CD4-positive, alpha-beta T cell (primary cell): ENCODE results near the gene GRIK5. TPM values are rescaled to one million over a fixed set of nuclear protein-coding genes. Genes with fewer than 3 reads are reported as not detected.
A peak's percentile ranks its signal among the peaks of the same experiment; 100 is the strongest.

ENCODE experiments used
- ATAC-seq: fragments of 200-7000 bp; cut with Tn5 transposase; one replicate; pipeline ENCODE4 v1.10.0; 2022; ENCODE audit warnings: mild to moderate bottlenecking; ENCODE audit not compliant: poor library complexity
- CTCF ChIA-PET: fragments of 350-600 bp; sonication (Branson Sonifier 250); formaldehyde crosslinking; loops from one replicate; lab custom pipeline; 2021; ENCODE audit warnings: antibody characterized with exemption, inconsistent platforms; lab: Charles Lee
- POLR2A ChIA-PET: fragments of 350-600 bp; sonication (Branson Sonifier 250); formaldehyde crosslinking; loops from one replicate; lab custom pipeline; 2021; ENCODE audit warnings: antibody characterized with exemption, inconsistent platforms; lab: Charles Lee
- DNase-seq, 14 experiments: peaks; one replicate each; pipeline ENCODE4 v3.0.0-alpha.2; 2013 to 2020; ENCODE audit warnings: mixed read lengths in 2 of 14
- H3K27ac ChIP-seq, 2 donors: one replicate each; pipeline versions ENCODE4 v1.5.1 to v1.7.0; 2013; ENCODE audit warnings: low read length in 2 of 2, low read depth in 1 of 2, mild to moderate bottlenecking in 1 of 2
- H3K27me3 ChIP-seq, 2 experiments: 1 replicate in 1 of 2; 2 replicates in 1 of 2; pipeline versions ENCODE4 v1.6.1 to v1.7.0; 2013; ENCODE audit warnings: low read length in 2 of 2, control low read depth in 1 of 2, mild to moderate bottlenecking in 1 of 2, moderate library complexity in 1 of 2; ENCODE audit not compliant: insufficient read depth in 2 of 2, control insufficient read depth in 1 of 2
- H3K36me3 ChIP-seq: one replicate; pipeline ENCODE4 v1.6.1; 2013; ENCODE audit warnings: low read length, control low read depth; ENCODE audit not compliant: insufficient read depth
- H3K4me1 ChIP-seq: one replicate; pipeline ENCODE4 v1.6.1; 2013; ENCODE audit warnings: low read length, control low read depth; ENCODE audit not compliant: insufficient read depth
- H3K4me3 ChIP-seq: one replicate; pipeline ENCODE4 v1.5.1; 2013; ENCODE audit warnings: mild to moderate bottlenecking, low read length, moderate library complexity
- H3K9me3 ChIP-seq, 2 experiments: 1 replicate in 1 of 2; 2 replicates in 1 of 2; pipeline versions ENCODE4 v1.6.1 to v1.7.0; 2013; ENCODE audit warnings: low read length in 2 of 2, mild to moderate bottlenecking in 2 of 2, control low read depth in 1 of 2, moderate library complexity in 1 of 2; ENCODE audit not compliant: control insufficient read depth in 1 of 2, insufficient read depth in 1 of 2
- H3K27ac Mint-ChIP-seq: one replicate; pipeline ENCODE4 v1.8.0; 2020; ENCODE audit warnings: mixed read lengths
- H3K27me3 Mint-ChIP-seq: one replicate; pipeline ENCODE4 v1.8.0; 2021; ENCODE audit warnings: mixed read lengths
- H3K36me3 Mint-ChIP-seq: one replicate; pipeline ENCODE4 v1.8.0; 2021; ENCODE audit warnings: low read depth, mixed read lengths
- H3K4me1 Mint-ChIP-seq: one replicate; pipeline ENCODE4 v1.8.0; 2021; ENCODE audit warnings: low read depth, mixed read lengths
- H3K4me3 Mint-ChIP-seq: one replicate; pipeline ENCODE4 v1.8.0; 2020; ENCODE audit warnings: mild to moderate bottlenecking, mixed read lengths
- H3K9me3 Mint-ChIP-seq: one replicate; pipeline ENCODE4 v1.8.0; 2020; ENCODE audit warnings: mixed read lengths
- CTCF ChIP-seq: fragments of 200-600 bp; IDR thresholded peaks from one replicate; pipeline ENCODE4 v1.8.0; 2022; ENCODE audit warnings: antibody characterized with exemption, mild to moderate bottlenecking
- intact Hi-C, 2 experiments: fragments of 100-400 bp; cut with DNase I in 1 of 2; cut with micrococcal nuclease in 1 of 2; formaldehyde crosslinking; loops; one replicate each; pipeline versions ENCODE4 v1.15.1 to v1.9.0; 2023 to 2025; cut with DNase I, micrococcal nuclease
- total RNA-seq, 174 experiments: library from RNA in 2 of 174; stranded (reverse) in 2 of 174; gene quantifications; one replicate each; pipeline ENCODE4 v1.2.3 and lab custom pipeline; 2021 to 2026

GRIK5 gene
- total RNA-seq, 2 experiments from 2014 or later: 0.66 to 0.75 TPM

DNA sequence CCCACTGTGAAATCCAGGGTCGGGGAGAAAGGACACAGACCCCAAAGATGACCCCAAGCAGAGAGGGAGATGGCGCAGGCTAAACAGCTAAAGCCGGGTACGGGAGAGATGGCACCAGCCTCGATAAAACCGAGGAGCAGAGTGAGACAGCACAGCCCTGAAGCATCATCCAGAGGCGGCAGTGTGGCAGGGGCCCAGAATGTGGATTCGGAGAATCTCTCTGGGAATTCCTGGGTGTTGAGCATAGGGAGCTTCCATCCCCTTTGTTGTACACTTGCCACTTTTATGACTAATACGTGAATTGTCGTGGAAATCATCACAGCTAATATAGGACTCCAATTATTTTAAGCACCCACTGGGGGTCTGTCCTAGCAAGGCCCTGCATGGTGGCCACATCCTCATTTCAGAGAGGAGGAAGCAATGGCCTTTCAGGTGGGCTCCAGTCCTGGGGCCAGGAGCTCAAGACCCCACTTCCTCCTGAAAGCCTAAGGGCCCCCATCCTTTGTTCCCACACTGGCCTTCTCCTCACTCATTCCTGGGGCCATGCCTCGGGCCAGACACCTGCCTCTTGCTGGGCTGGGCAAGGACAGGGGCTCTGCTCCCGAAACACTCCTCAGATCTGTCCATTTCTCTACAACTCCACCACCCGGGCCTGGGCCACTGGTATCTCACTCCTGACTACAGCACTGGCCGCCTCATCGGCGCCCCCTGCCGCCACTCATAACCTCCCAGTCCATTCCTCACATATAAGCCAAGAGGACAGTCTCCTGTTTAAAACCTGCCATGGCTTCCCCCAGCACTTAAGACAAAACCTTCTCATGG, 46.7 kb downstream of the GRIK5 start:
- Histone ChIP-seq H3K27me3 (peaks cover 0 to 6% of the 10 kb centered on the region in 2 experiments), H3K36me3 (no peaks in the 10 kb centered on the region), H3K9me3 (no peaks in the 10 kb centered on the region), H3K4me1 (no peaks in the 10 kb centered on the region), H3K4me3 (no peak overlapping the region), H3K27ac (no peak overlapping the region)
- no peak for TF ChIP-seq CTCF
- Mint-ChIP-seq H3K9me3 (no peaks in the 10 kb centered on the region), H3K36me3 (no peaks in the 10 kb centered on the region), H3K4me1 (no peaks in the 10 kb centered on the region), H3K4me3 (no peak overlapping the region), H3K27ac (no peak overlapping the region), H3K27me3 (peaks cover 16% of the 10 kb centered on the region)
- peak in 4 of 14 experiments; percentile 3 to 30 (median 12) for DNase-seq
- ChIA-PET POLR2A (no interaction called here), CTCF (interaction anchor here (1.4 kb wide), 1 partner anchor 11 kb away, joined by 3 read pairs; no protein-coding TSS in a partner anchor)
- ATAC-seq: no peak
- intact Hi-C loops: no loop called here

DNA sequence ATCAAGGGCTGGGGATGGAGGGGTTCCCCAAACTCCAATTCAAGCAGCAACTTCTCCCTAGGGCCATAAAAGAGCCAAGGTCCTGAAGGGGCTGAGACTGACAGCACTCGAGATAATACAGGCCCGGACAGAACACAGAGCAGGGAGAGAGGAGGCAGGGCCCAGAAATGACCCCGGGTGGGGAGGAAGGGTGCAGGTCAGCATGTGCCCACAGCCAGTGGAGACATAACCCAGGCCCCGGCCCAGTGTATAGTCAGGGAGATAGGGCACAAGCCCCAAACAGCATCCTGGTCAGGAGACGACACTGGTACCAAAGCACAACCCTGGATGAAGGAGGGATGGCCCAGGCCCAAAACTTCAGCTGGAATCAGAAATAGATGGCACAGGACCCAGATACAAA, 47.4 kb downstream of the GRIK5 start:
- Mint-ChIP-seq H3K27me3 (peaks cover 13% of the 10 kb centered on the region), H3K4me3 (no peak overlapping the region), H3K36me3 (no peaks in the 10 kb centered on the region), H3K9me3 (no peaks in the 10 kb centered on the region), H3K27ac (no peak overlapping the region), H3K4me1 (no peaks in the 10 kb centered on the region)
- Histone ChIP-seq H3K4me3 (no peak overlapping the region), H3K27me3 (peaks cover 0 to 6% of the 10 kb centered on the region in 2 experiments), H3K9me3 (no peaks in the 10 kb centered on the region), H3K27ac (no peak overlapping the region), H3K36me3 (no peaks in the 10 kb centered on the region), H3K4me1 (no peaks in the 10 kb centered on the region)
- TF ChIP-seq CTCF: no peak
- POLR2A ChIA-PET: no interaction called here
- DNase-seq (no peak), ATAC-seq (no peak)
- CTCF ChIA-PET: interaction anchor here (1.4 kb wide), 1 partner anchor 12 kb away, joined by 3 read pairs; no protein-coding TSS in a partner anchor
- intact Hi-C loops: no loop called here

DNA sequence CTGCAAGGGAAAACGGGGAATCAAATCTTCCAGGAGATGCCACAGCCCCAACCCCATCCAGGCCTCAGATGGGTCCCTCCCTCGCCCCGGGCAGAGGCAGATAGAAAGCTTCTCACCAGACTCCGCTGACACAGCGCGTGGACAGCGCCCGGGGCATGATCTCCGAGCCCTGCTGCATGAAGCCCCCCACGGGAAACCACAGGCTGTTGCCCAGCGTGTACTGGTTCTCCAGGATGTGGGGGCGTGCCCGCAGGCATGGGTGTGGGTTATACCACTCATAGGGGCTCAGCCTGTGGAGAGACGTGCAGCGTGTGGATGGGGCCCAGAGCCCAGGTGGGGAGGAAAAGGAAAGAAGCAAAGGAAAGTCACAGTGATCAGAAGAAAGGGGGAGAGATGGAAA, 48.8 kb downstream of the GRIK5 start:
- Histone ChIP-seq H3K4me1 (no peaks in the 10 kb centered on the region), H3K4me3 (no peak overlapping the region), H3K27me3 (peaks cover 0 to 6% of the 10 kb centered on the region in 2 experiments), H3K27ac (no peak overlapping the region), H3K9me3 (no peaks in the 10 kb centered on the region), H3K36me3 (no peaks in the 10 kb centered on the region)
- ChIA-PET POLR2A (no interaction called here), CTCF (no interaction called here)
- DNase-seq (no peak), ATAC-seq (no peak)
- no peaks in the 10 kb centered on the region for H3K9me3 Mint-ChIP-seq
- H3K4me3 Mint-ChIP-seq: no peak overlapping the region
- H3K27ac Mint-ChIP-seq: no peak overlapping the region
- no peaks in the 10 kb centered on the region for H3K36me3 Mint-ChIP-seq
- peaks cover 6% of the 10 kb centered on the region for H3K27me3 Mint-ChIP-seq
- TF ChIP-seq CTCF: no peak
- intact Hi-C loops: no loop called here
- no peaks in the 10 kb centered on the region for H3K4me1 Mint-ChIP-seq
